ENCODE results near the gene L3MBTL3. TPM values are rescaled to one million over a fixed set of nuclear protein-coding genes. Genes with fewer than 3 reads are reported as not detected.

Gene L3MBTL3
- total RNA-seq, 1 experiment from 2014 or later = 3.1 TPM

DNA sequence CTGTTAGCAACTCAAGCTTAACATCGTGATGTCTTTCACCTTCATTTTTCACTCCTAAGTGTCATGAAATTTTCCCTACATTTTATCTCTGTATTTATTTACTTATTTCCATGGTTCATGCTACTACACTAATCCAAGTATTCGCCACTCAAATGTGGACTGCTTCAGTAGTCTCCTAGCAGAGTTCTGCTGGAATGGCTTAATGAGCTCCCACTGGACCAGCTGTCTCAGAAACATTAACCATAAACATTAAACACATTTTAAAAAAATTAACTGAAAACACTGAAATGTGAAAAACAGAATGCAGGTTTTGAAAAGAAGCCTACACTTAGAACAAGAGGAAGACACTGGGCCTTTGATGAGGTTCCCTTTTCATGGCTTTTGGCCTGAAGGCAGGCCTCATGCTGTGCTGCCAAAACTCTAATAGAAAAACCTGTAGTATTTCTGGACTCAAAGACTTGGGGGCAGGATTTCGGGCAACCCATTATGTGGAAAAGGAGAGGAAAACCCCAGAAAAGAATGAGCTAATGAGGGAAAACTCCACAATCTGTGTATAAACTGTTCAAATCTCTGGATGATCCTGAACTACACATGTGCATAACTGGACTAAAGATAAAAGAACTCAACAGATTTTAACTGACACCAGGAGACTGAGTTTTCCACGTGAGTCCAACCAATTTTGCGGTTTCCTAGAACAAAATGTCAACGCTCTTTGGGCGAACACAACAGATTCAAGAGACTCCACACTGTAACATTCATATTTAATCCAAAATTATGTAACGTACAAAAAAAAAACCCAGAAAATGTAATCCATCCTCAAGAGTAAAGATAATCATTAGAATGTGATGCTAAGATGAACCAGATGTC, 171.4 kb downstream of the L3MBTL3 start:
- no peak overlapping the region for H3K4me3 ChIP-seq (ENCODE audit: low read length)
- no peaks in the 10 kb centered on the region for H4K20me1 ChIP-seq (ENCODE audit: low read length)
- no peak for ATAC-seq
- POLR2A ChIA-PET (ENCODE audit: unreplicated experiment) = no interaction called here
- H3K79me2 ChIP-seq (ENCODE audit: low read length) = no peaks in the 10 kb centered on the region
- no peaks in the 10 kb centered on the region for H3F3A ChIP-seq (ENCODE audit: low read length, unreplicated experiment)
- BruUV-seq (replicated peaks) = no TSS peak
- TF ChIP-seq, protein P1, sequence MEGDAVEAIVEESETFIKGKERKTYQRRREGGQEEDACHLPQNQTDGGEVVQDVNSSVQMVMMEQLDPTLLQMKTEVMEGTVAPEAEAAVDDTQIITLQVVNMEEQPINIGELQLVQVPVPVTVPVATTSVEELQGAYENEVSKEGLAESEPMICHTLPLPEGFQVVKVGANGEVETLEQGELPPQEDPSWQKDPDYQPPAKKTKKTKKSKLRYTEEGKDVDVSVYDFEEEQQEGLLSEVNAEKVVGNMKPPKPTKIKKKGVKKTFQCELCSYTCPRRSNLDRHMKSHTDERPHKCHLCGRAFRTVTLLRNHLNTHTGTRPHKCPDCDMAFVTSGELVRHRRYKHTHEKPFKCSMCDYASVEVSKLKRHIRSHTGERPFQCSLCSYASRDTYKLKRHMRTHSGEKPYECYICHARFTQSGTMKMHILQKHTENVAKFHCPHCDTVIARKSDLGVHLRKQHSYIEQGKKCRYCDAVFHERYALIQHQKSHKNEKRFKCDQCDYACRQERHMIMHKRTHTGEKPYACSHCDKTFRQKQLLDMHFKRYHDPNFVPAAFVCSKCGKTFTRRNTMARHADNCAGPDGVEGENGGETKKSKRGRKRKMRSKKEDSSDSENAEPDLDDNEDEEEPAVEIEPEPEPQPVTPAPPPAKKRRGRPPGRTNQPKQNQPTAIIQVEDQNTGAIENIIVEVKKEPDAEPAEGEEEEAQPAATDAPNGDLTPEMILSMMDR (conservative IDR thresholded peaks at IDR 0.05; ENCODE audit: low read depth, low read length) = no peak
- TF ChIP-seq EZH2phosphoT487 (IDR thresholded peaks at IDR 0.05; ENCODE audit: borderline replicate concordance, low read length) = no peak
- CTCF ChIA-PET = no interaction called here
- H2AFZ ChIP-seq (ENCODE audit: low read length) = no peak overlapping the region
- H3K9me3 ChIP-seq (ENCODE audit: low read length) = no peaks in the 10 kb centered on the region
- H3K27ac ChIP-seq (ENCODE audit: low read length) = no peak overlapping the region
- H3K4me1 ChIP-seq (ENCODE audit: insufficient read depth, low read length) = no peaks in the 10 kb centered on the region
- no peak overlapping the region for H3K9ac ChIP-seq (ENCODE audit: low read length)
- DNase-seq = no peak
- H3K27me3 ChIP-seq (ENCODE audit: low read length) = no peaks in the 10 kb centered on the region
- intact Hi-C loops (cut with micrococcal nuclease) = no loop called here
- no peaks in the 10 kb centered on the region for H3K9me2 ChIP-seq (replicated peaks; ENCODE audit: low read length)
- no peaks in the 10 kb centered on the region for H3K36me3 ChIP-seq (ENCODE audit: low read depth, low read length)
- H3K4me2 ChIP-seq (ENCODE audit: low read length) = no peak overlapping the region

Other genes starting within 250 kb of the L3MBTL3 start
- gene TMEM244, start 157.3 kb upstream of the L3MBTL3 start, total RNA-seq (2014; rRNA removed) = not detected in 2 replicates
- gene SAMD3, start 204.4 kb downstream of the L3MBTL3 start, total RNA-seq (2014; rRNA removed) = not detected in 2 replicates